K562 (cell line): ENCODE data around the gene ZP3. TPM values are rescaled to one million over a fixed set of nuclear protein-coding genes. Genes with fewer than 3 reads are reported as not detected.
A peak's percentile ranks its signal among the peaks of the same experiment; 100 is the strongest.

Source experiments
- BRCA1 ChIP-seq, 2 experiments: fragments of 450-650 bp in 1 of 2; sonication (generic) in 1 of 2; formaldehyde crosslinking in 1 of 2; IDR thresholded peaks; 2 replicates each; pipeline versions ENCODE4 v1.5.0 to v1.6.1; 2017 to 2020; ENCODE audit warnings: mild to moderate bottlenecking in 1 of 2, missing genetic modification reagents in 1 of 2
- CBX5 ChIP-seq: IDR thresholded peaks from 2 replicates; pipeline ENCODE4 v1.6.1; 2014; ENCODE audit warnings: low read depth, borderline replicate concordance
- CEBPG ChIP-seq, 3 experiments: fragments of 200-800 bp in 1 of 3; sonication (Bioruptor generic) in 1 of 3; sonication (generic) in 1 of 3; formaldehyde crosslinking in 1 of 3; IDR thresholded peaks in 2 of 3; conservative IDR thresholded peaks in 1 of 3; 2 replicates each; pipeline versions ENCODE4 v1.6.1 to v1.8.0; 2016 to 2022; ENCODE audit warnings: missing compliant biosample characterization in 2 of 3, missing genetic modification characterization in 2 of 3, mild to moderate bottlenecking in 1 of 3, missing genetic modification reagents in 1 of 3
- CREB1 ChIP-seq, 2 experiments: sonication (generic) in 1 of 2; formaldehyde crosslinking in 1 of 2; IDR thresholded peaks; 2 replicates each; pipeline versions ENCODE4 v1.6.1 to v1.8.0; 2012 to 2022; ENCODE audit warnings: inconsistent platforms in 1 of 2, mild to moderate bottlenecking in 1 of 2, missing genetic modification reagents in 1 of 2, moderate library complexity in 1 of 2
- CREM ChIP-seq: IDR thresholded peaks from 2 replicates; pipeline ENCODE4 v1.6.1; 2014; ENCODE audit warnings: antibody characterized with exemption, low read depth
- KHSRP ChIP-seq: fragments of 450-650 bp; IDR thresholded peaks from 2 replicates; pipeline ENCODE4 v1.6.1; 2017
- MCM5 ChIP-seq: fragments of 450-650 bp; IDR thresholded peaks from 2 replicates; pipeline ENCODE4 v1.6.1; 2016; ENCODE audit warnings: low read depth
- RBM25 ChIP-seq: fragments of 200-400 bp; formaldehyde crosslinking; IDR thresholded peaks from 2 replicates; pipeline ENCODE4 v1.6.1; 2018; ENCODE audit warnings: low read length, low read depth, moderate library complexity; ENCODE audit not compliant: severe bottlenecking
- RREB1 ChIP-seq: fragments of 250-450 bp; sonication (Bioruptor Pico); IDR thresholded peaks from 2 replicates; pipeline ENCODE4 v1.4.0; 2020
- SAP30 ChIP-seq: fragments of 200-600 bp; sonication (generic); IDR thresholded peaks from 2 replicates; pipeline ENCODE4 v1.6.1; 2012; ENCODE audit warnings: borderline replicate concordance, low read depth, mild to moderate bottlenecking, moderate library complexity, low read length, control low read depth, inconsistent platforms; ENCODE audit not compliant: insufficient read depth, poor library complexity, severe bottlenecking
- SRF ChIP-seq, 2 experiments: fragments of 250-450, 450-650 bp in 1 of 2; sonication (Bioruptor Pico) in 1 of 2; sonication (generic) in 1 of 2; formaldehyde crosslinking; IDR thresholded peaks; 2 replicates each; pipeline versions ENCODE4 v1.5.0 to v1.5.1; 2020 to 2022; ENCODE audit warnings: mild to moderate bottlenecking in 1 of 2, missing genetic modification reagents in 1 of 2
- SRSF7 ChIP-seq: fragments of 200-400 bp; formaldehyde crosslinking; optimal IDR thresholded peaks from 2 replicates; pipeline ENCODE3; 2017; ENCODE audit warnings: mild to moderate bottlenecking, low read depth, low read length
- TFE3 ChIP-seq: fragments of 450-650 bp; formaldehyde crosslinking; IDR thresholded peaks from 2 replicates; pipeline ENCODE4 v1.4.0; 2020; ENCODE audit warnings: mild to moderate bottlenecking, mixed read lengths
- ZNF174 ChIP-seq: fragments of 250-450 bp; sonication (Bioruptor Pico); IDR thresholded peaks from 2 replicates; pipeline ENCODE4 v1.4.0; 2020; ENCODE audit warnings: mild to moderate bottlenecking
- ZSCAN29 ChIP-seq: fragments of 450-650 bp; IDR thresholded peaks from 2 replicates; pipeline ENCODE4 v1.6.1; 2017
- polyA plus RNA-seq, 8 experiments: library from polyadenylated mRNA; depleted of rRNA in 4 of 8; stranded (reverse) in 5 of 8; unstranded in 3 of 8; fragments of >200 nt; fragmentation: Nextera tagmentation in 2 of 8; fragmentation: Illumina TruSeq in 1 of 8; extraction: Ambion mirVana in 2 of 8; extraction: Trizol in 1 of 8; gene quantifications; 2 replicates each; pipeline versions ENCODE4 v1.2.1 to v1.2.3, GENCODE V29; 2011 to 2014; ENCODE audit warnings: inconsistent platforms in 1 of 8, missing spikeins in 1 of 8
- total RNA-seq, 7 experiments: library from RNA; depleted of rRNA in 6 of 7; stranded (reverse); fragments of >200 nt in 6 of 7; fragmentation: Illumina TruSeq in 2 of 7; extraction: Trizol in 2 of 7; gene quantifications; 2 replicates each; pipeline versions ENCODE4 v1.2.1 to v1.2.3, GENCODE V29; 2011 to 2021; ENCODE audit warnings: low replicate concordance in 1 of 7
- TF ChIP-seq, protein P1 (sequence below): fragments of 450-650 bp; IDR thresholded peaks from 2 replicates; pipeline ENCODE4 v1.6.1; 2017; ENCODE audit warnings: mild to moderate bottlenecking, moderate library complexity
- TF ChIP-seq, protein P2 (sequence below): fragments of 450-650 bp; IDR thresholded peaks from 2 replicates; pipeline ENCODE4 v1.6.1; 2016; ENCODE audit warnings: missing biosample characterization, missing genetic modification characterization

Gene ZP3
- total and polyA plus RNA-seq, 9 of the 15 experiments (the other 6 are each of a cell fraction or from before 2014, with no cell fraction given): 1.4 to 3.8 (median 2.4) TPM

- TF ChIP-seq RREB1 (CRISPR knock-in tag) (no peak), TFE3 (CRISPR knock-in tag) (no peak), CREM (peak; percentile 60), KHSRP (no peak), ZNF174 (CRISPR knock-in tag) (no peak), MCM5 (no peak), CREB1 (IDR thresholded peaks at IDR 0.05) (no peak), CREB1 (CRISPR knock-in tag; IDR thresholded peaks at IDR 0.05) (peak; percentile 78), BRCA1 (IDR thresholded peaks at IDR 0.05) (no peak), BRCA1 (CRISPR knock-in tag; IDR thresholded peaks at IDR 0.05) (no peak), CEBPG (CRISPR knock-in tag; IDR thresholded peaks at IDR 0.05) (peak; percentile 55; the same call in 1 of the 2 replicates), CEBPG (tag; conservative IDR thresholded peaks at IDR 0.05 in 1 of 2, IDR thresholded peaks at IDR 0.05 in 1 of 2) (no peak), SRSF7 (no peak), SAP30 (peak; percentile 71), RBM25 (peak; percentile 67), CBX5 (no peak), ZSCAN29 (no peak), SRF (CRISPR knock-in tag; IDR thresholded peaks at IDR 0.05) (0 out of 4 replicates have a peak, but pooled peaks of 1 of the 2 experiments have one; percentile 60)
- TF ChIP-seq, protein P1, sequence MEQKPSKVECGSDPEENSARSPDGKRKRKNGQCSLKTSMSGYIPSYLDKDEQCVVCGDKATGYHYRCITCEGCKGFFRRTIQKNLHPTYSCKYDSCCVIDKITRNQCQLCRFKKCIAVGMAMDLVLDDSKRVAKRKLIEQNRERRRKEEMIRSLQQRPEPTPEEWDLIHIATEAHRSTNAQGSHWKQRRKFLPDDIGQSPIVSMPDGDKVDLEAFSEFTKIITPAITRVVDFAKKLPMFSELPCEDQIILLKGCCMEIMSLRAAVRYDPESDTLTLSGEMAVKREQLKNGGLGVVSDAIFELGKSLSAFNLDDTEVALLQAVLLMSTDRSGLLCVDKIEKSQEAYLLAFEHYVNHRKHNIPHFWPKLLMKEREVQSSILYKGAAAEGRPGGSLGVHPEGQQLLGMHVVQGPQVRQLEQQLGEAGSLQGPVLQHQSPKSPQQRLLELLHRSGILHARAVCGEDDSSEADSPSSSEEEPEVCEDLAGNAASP: no peak
- TF ChIP-seq, protein P2, sequence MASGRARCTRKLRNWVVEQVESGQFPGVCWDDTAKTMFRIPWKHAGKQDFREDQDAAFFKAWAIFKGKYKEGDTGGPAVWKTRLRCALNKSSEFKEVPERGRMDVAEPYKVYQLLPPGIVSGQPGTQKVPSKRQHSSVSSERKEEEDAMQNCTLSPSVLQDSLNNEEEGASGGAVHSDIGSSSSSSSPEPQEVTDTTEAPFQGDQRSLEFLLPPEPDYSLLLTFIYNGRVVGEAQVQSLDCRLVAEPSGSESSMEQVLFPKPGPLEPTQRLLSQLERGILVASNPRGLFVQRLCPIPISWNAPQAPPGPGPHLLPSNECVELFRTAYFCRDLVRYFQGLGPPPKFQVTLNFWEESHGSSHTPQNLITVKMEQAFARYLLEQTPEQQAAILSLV (tag): no peak
These were observed 27.2 kb upstream of the ZP3 start (continued) for GRCh38 chr7:76397409-76398183.
